Activated CD4-positive, alpha-beta T cell treated with anti-CD3 and anti-CD28 coated beads, Interleukin-2, amount 10 ng/mL, durations not matched to agents 7 days and 5 days (primary cell): Measurements from ENCODE around the gene REXO1. TPM values are rescaled to one million over a fixed set of nuclear protein-coding genes. Genes with fewer than 3 reads are reported as not detected.
A peak's percentile ranks its signal among the peaks of the same experiment; 100 is the strongest.

Experiments used
- CTCF ChIA-PET: fragments of 350-600 bp; sonication (Branson Sonifier 250); formaldehyde crosslinking; loops from one replicate; lab custom pipeline; 2021; ENCODE audit warnings: antibody characterized with exemption; lab: Charles Lee
- POLR2A ChIA-PET: fragments of 350-600 bp; sonication (Branson Sonifier 250); formaldehyde crosslinking; loops from one replicate; lab custom pipeline; 2021; ENCODE audit warnings: antibody characterized with exemption; lab: Charles Lee
- DNase-seq: peaks from one replicate; pipeline ENCODE4 v3.0.0-alpha.2; 2020
- H3K27ac Mint-ChIP-seq: one replicate; pipeline ENCODE4 v1.8.0; 2021; ENCODE audit warnings: mild to moderate bottlenecking, moderate library complexity, mixed read lengths
- H3K27me3 Mint-ChIP-seq: one replicate; pipeline ENCODE4 v1.8.0; 2021; ENCODE audit warnings: mixed read lengths
- H3K36me3 Mint-ChIP-seq: one replicate; pipeline ENCODE4 v1.8.0; 2021; ENCODE audit warnings: low read depth, mixed read lengths
- H3K4me1 Mint-ChIP-seq: one replicate; pipeline ENCODE4 v1.8.0; 2021; ENCODE audit warnings: mixed read lengths
- H3K4me3 Mint-ChIP-seq: one replicate; pipeline ENCODE4 v1.8.0; 2021; ENCODE audit warnings: mild to moderate bottlenecking, moderate library complexity, mixed read lengths
- H3K9me3 Mint-ChIP-seq: one replicate; pipeline ENCODE4 v1.8.0; 2021; ENCODE audit warnings: mixed read lengths
- total RNA-seq, 2 experiments: library from RNA; stranded (reverse); gene quantifications; one replicate each; pipeline ENCODE4 v1.2.3, GENCODE V29; 2021

The REXO1 gene
- total RNA-seq, 2 experiments from 2014 or later: 44.2 to 54.7 TPM

GRCh38 chr19:1874554-1875185, 26.4 kb upstream of the REXO1 start:
- H3K36me3 Mint-ChIP-seq: peaks cover 19% of the 10 kb centered on the region
- H3K27me3 Mint-ChIP-seq: no peaks in the 10 kb centered on the region
- H3K27ac Mint-ChIP-seq: peak overlapping the region; percentile 98
- no peaks in the 10 kb centered on the region for H3K9me3 Mint-ChIP-seq
- CTCF ChIA-PET: interaction anchor here (0.6 to 1.5 kb wide), 9 partner anchors 9 to 472 kb away, joined by 3 to 5 read pairs (median 4); partner anchors contain the start of genes ADAT3 and SCAMP4
- DNase-seq: peak; percentile 56
- POLR2A ChIA-PET: interaction anchor here (0.9 kb wide), 1 partner anchor 8 kb away, joined by 5 read pairs; no protein-coding TSS in a partner anchor
- H3K4me3 Mint-ChIP-seq: peak overlapping the region; percentile 99
- peaks cover 35% of the 10 kb centered on the region for H3K4me1 Mint-ChIP-seq

GRCh38 chr19:1873524-1874473, 25.5 kb upstream of the REXO1 start:
- ChIA-PET CTCF (interaction anchor here (1.3 to 1.5 kb wide), 4 partner anchors 9 to 72 kb away, joined by 4 to 5 read pairs (median 4); partner anchors contain the start of genes ADAT3 and SCAMP4), POLR2A (no interaction called here)
- H3K27ac Mint-ChIP-seq: peak overlapping the region; percentile 98
- peaks cover 23% of the 10 kb centered on the region for H3K36me3 Mint-ChIP-seq
- H3K27me3 Mint-ChIP-seq: no peaks in the 10 kb centered on the region
- peak overlapping the region; percentile 99 for H3K4me3 Mint-ChIP-seq
- peaks cover 42% of the 10 kb centered on the region for H3K4me1 Mint-ChIP-seq
- no peak for DNase-seq
- H3K9me3 Mint-ChIP-seq: no peaks in the 10 kb centered on the region

GRCh38 chr19:1872807-1873523, 24.7 kb upstream of the REXO1 start:
- Mint-ChIP-seq H3K27me3 (no peaks in the 10 kb centered on the region), H3K9me3 (no peaks in the 10 kb centered on the region), H3K4me3 (peak overlapping the region; percentile 25), H3K27ac (no peak overlapping the region), H3K36me3 (peaks cover 27% of the 10 kb centered on the region), H3K4me1 (peaks cover 45% of the 10 kb centered on the region)
- POLR2A ChIA-PET: no interaction called here
- CTCF ChIA-PET: interaction anchor here (1.3 kb wide), 1 partner anchor 8 kb away, joined by 4 read pairs; no protein-coding TSS in a partner anchor
- DNase-seq: no peak

GRCh38 chr19:1871630-1872029, 23.3 kb upstream of the REXO1 start:
- H3K4me3 Mint-ChIP-seq: no peak overlapping the region
- H3K36me3 Mint-ChIP-seq: peaks cover 29% of the 10 kb centered on the region
- H3K4me1 Mint-ChIP-seq: peaks cover 56% of the 10 kb centered on the region
- no peak for DNase-seq
- ChIA-PET POLR2A (no interaction called here), CTCF (no interaction called here)
- H3K9me3 Mint-ChIP-seq: no peaks in the 10 kb centered on the region
- H3K27ac Mint-ChIP-seq: no peak overlapping the region
- no peaks in the 10 kb centered on the region for H3K27me3 Mint-ChIP-seq

GRCh38 chr19:1871140-1871597, 22.9 kb upstream of the REXO1 start:
- H3K36me3 Mint-ChIP-seq: peaks cover 28% of the 10 kb centered on the region
- no peak overlapping the region for H3K27ac Mint-ChIP-seq
- H3K4me3 Mint-ChIP-seq: no peak overlapping the region
- no peak for DNase-seq
- peaks cover 51% of the 10 kb centered on the region for H3K4me1 Mint-ChIP-seq
- H3K27me3 Mint-ChIP-seq: no peaks in the 10 kb centered on the region
- H3K9me3 Mint-ChIP-seq: no peaks in the 10 kb centered on the region
- ChIA-PET POLR2A (no interaction called here), CTCF (no interaction called here)

- POLR2A ChIA-PET: no interaction called here
- no peak overlapping the region for H3K4me3 Mint-ChIP-seq
- H3K9me3 Mint-ChIP-seq: no peaks in the 10 kb centered on the region
- DNase-seq: no peak
- no peaks in the 10 kb centered on the region for H3K27me3 Mint-ChIP-seq
- H3K4me1 Mint-ChIP-seq: peaks cover 47% of the 10 kb centered on the region
- no peak overlapping the region for H3K27ac Mint-ChIP-seq
- peaks cover 18% of the 10 kb centered on the region for H3K36me3 Mint-ChIP-seq
- CTCF ChIA-PET: interaction anchor here (0.7 to 1.2 kb wide), 2 partner anchors 20 to 26 kb away, joined by 3 read pairs; no protein-coding TSS in a partner anchor
Measured at GRCh38 chr19:1868971-1869370, 20.7 kb upstream of the REXO1 start.

GRCh38 chr19:1867349-1867724, 19.1 kb upstream of the REXO1 start:
- H3K9me3 Mint-ChIP-seq: no peaks in the 10 kb centered on the region
- POLR2A ChIA-PET: no interaction called here
- DNase-seq: no peak
- H3K27ac Mint-ChIP-seq: peak overlapping the region; percentile 31
- H3K4me3 Mint-ChIP-seq: no peak overlapping the region
- CTCF ChIA-PET: interaction anchor here (2.4 kb wide), 1 partner anchor 9 kb away, joined by 7 read pairs; no protein-coding TSS in a partner anchor
- H3K4me1 Mint-ChIP-seq: peaks cover 37% of the 10 kb centered on the region
- H3K27me3 Mint-ChIP-seq: no peaks in the 10 kb centered on the region
- H3K36me3 Mint-ChIP-seq: peaks cover 16% of the 10 kb centered on the region

- Mint-ChIP-seq H3K36me3 (peaks cover 16% of the 10 kb centered on the region), H3K27me3 (no peaks in the 10 kb centered on the region), H3K9me3 (no peaks in the 10 kb centered on the region), H3K4me3 (no peak overlapping the region), H3K4me1 (peaks cover 40% of the 10 kb centered on the region), H3K27ac (peak overlapping the region; percentile 19)
- POLR2A ChIA-PET: interaction anchor here (0.6 to 0.7 kb wide), 2 partner anchors 8 to 424 kb away, joined by 5 to 6 read pairs; no protein-coding TSS in a partner anchor
- DNase-seq: no peak
- CTCF ChIA-PET: interaction anchor here (0.6 to 2.4 kb wide), 3 partner anchors 8 to 178 kb away, joined by 3 to 7 read pairs (median 3); no protein-coding TSS in a partner anchor
Measured at GRCh38 chr19:1866693-1867348, 18.5 kb upstream of the REXO1 start.

GRCh38 chr19:1865172-1866010, 17.1 kb upstream of the REXO1 start:
- no peaks in the 10 kb centered on the region for H3K27me3 Mint-ChIP-seq
- ChIA-PET CTCF (interaction anchor here (0.9 to 2.4 kb wide), 10 partner anchors 8 to 77 kb away, joined by 3 to 12 read pairs (median 4); no protein-coding TSS in a partner anchor), POLR2A (no interaction called here)
- H3K27ac Mint-ChIP-seq: peak overlapping the region; percentile 72
- peak overlapping the region; percentile 77 for H3K4me3 Mint-ChIP-seq
- peaks cover 11% of the 10 kb centered on the region for H3K36me3 Mint-ChIP-seq
- H3K4me1 Mint-ChIP-seq: peaks cover 53% of the 10 kb centered on the region
- H3K9me3 Mint-ChIP-seq: no peaks in the 10 kb centered on the region
- DNase-seq: no peak

GRCh38 chr19:1864480-1865171, 16.3 kb upstream of the REXO1 start:
- POLR2A ChIA-PET: interaction anchor here (0.5 kb wide), 1 partner anchor 658 kb away, joined by 3 read pairs; no protein-coding TSS in a partner anchor
- CTCF ChIA-PET: interaction anchor here (0.7 to 1.5 kb wide), 8 partner anchors 9 to 78 kb away, joined by 3 to 12 read pairs (median 4); no protein-coding TSS in a partner anchor
- peak overlapping the region; percentile 87 for H3K27ac Mint-ChIP-seq

More at GRCh38 chr19:1864480-1865171, 16.3 kb upstream of the REXO1 start:
- peak overlapping the region; percentile 77 for H3K4me3 Mint-ChIP-seq
- H3K4me1 Mint-ChIP-seq: peaks cover 51% of the 10 kb centered on the region
- no peaks in the 10 kb centered on the region for H3K9me3 Mint-ChIP-seq
- H3K27me3 Mint-ChIP-seq: no peaks in the 10 kb centered on the region
- peaks cover 10% of the 10 kb centered on the region for H3K36me3 Mint-ChIP-seq
- DNase-seq: peak; percentile 58
